ENCODE measurements around the gene GLOD5.

Gene GLOD5

GRCh38 chrX:48769230-48769629 lies 7.7 kb downstream of the GLOD5 start:
- DNase-seq, result no peak

DNA sequence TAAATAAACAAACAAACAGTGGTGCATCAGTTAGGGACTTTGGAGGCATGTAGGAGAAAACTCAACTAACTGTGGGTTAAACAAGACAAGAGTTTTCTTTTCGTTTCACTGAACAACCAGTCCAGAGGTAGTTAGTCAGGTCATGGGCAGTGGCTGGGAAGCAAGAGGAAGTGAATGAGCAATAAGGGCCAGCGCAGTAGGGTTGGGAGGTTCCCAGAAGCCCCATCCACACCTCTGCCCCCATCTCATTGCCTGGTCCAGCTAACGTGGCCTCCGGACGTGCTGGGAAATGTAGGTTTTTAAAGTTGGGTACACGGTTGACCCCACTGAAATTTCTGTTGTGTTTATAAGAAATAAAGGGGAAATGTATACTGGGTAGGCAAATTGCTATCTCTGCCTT lies 8.7 kb downstream of the GLOD5 start:
- no peak for DNase-seq

DNA sequence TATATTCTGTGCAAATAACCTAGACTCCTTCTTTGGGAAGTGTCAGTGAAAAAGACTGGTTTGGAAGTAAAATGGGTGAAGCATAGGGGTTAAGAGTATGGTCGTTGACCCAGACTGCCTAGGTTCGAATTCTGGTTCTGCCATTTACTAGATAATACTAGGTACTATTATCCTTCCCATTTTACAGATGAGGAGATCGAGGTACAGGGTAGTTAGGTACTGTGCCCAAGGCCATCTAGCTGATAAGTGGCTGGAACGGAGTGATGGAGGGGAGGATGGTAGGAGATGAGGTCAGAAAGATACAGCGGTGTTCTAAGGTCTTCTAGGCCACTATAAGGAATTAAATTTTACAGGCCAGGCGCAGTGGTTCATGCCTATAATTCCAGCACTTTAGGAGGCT lies 11.1 kb downstream of the GLOD5 start:
- no peak for DNase-seq

- no peak for DNase-seq
Measured at GRCh38 chrX:48776818-48777439, 15.4 kb downstream of the GLOD5 start.

DNA sequence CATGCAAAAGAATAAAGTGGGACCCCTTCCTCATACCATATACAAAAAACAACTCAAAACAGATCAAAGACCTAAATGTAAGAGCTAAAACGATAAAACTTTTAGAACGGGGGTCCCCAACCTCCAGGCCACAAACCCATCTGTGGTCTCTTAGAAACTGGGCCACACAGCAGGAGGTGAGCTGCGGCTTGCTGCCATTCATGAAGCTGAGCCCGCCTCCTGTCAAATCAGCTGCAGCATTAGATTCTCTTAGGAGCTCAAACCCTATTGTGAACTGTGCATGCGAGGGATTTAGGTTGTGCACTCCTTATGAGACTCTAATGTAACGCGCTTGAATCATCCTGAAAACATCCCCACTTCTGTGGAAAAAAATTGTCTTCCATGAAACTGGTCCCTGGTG lies 17.9 kb downstream of the GLOD5 start:
- no peak for DNase-seq

DNA sequence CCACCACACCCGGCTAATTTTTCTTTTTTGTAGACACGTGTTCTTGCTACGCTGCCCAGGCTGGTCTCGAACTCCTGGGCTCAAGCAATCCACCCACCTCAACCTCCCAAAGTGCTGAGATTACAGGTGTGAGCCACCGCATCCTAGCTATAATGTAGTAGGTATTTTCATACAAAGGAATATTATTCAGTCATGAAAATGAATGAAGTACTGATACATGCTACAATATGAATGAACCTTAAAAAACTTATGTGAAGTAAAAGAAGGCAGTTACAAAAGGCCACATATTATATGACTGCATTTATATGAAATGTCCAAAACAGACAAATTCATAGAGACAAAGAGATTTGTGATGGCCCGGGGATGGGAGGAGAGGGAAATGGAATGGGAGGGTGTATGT lies 20.2 kb downstream of the GLOD5 start:
- DNase-seq, result no peak

GRCh38 chrX:48782216-48782615 lies 20.7 kb downstream of the GLOD5 start:
- DNase-seq, result no peak

DNA sequence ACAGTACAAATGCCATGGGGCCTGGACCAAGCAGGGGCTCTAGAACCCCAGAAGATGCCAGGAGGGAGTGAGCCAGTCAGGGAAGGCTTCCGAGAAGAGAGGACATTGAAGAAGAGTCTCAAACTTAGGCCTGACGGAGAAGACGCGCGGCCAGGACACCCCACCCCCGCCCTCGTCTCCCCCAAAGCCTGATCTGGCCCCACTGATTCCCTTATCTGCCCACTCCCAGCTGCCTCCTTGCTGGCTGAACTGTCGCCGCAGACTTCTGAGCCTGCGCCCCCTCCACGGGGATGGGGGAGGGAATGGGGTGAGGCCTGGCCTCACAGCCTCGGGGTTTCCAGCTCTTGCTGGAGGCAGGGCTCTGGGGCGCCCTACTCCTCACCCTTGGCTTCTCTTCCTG lies 21.2 kb downstream of the GLOD5 start:
- no peak for DNase-seq

DNA sequence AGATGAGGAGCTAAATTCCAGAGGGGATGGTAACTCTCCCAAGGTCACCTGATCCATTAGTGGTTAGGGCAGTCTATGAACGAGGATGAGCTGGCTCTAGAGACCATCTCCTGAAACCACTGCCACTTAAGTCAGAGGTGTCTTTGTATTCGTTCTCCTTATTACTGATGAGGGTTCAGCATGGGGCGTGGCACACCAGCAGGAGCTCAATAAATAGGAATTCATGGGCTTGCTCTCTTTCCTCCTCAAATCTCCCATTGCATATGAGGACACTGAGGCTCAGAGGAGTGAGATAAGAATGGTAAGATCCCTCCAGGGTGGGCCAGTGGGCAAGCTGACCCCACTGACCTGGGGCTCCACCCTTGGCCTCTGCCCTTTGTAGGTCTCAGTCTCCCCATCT lies 23.2 kb downstream of the GLOD5 start:
- no peak for DNase-seq

GRCh38 chrX:48785186-48785539 lies 23.6 kb downstream of the GLOD5 start:
- no peak for DNase-seq

DNA sequence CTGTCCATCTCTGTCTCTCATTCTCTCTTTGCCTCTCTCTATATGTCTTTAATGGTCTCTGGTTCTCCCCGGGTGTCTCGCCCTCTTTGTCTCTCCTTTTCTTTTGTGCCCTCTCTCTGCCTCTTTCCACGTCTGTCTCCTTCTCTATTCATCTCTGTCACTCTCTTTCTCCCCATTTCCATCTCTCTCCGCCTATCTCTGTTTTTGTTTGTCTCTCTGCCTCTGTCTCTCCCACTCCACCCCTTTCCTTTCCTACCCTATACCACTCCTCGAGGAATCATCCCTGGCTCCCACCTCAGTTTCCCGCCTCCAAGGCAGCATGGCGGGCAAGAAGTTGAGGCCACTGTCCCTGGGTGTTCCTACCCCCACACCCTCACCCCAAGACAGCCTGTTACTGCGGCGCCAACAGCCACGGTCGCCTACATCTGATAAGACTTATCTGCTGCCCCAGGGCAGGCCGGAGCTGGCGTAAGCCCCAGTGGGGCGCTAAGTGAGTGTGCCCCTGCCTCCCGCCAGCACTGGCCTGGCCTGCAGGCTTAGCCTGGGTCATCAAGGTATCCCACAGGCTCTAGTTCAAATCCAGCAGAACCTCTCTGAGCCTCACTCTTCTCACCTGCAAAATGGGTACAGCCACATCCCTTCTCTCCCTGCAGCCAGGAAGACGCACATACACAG lies 24.1 kb downstream of the GLOD5 start:
- DNase-seq, result no peak

GRCh38 chrX:48786341-48786800 lies 24.8 kb downstream of the GLOD5 start, which contains the start of gene GATA1:
Gene GATA1, plus strand, starts transcription at chrX:48786590. Its CDS starts 4,520 bp downstream, at chrX:48791110.
- DNase-seq, result no peak

DNA sequence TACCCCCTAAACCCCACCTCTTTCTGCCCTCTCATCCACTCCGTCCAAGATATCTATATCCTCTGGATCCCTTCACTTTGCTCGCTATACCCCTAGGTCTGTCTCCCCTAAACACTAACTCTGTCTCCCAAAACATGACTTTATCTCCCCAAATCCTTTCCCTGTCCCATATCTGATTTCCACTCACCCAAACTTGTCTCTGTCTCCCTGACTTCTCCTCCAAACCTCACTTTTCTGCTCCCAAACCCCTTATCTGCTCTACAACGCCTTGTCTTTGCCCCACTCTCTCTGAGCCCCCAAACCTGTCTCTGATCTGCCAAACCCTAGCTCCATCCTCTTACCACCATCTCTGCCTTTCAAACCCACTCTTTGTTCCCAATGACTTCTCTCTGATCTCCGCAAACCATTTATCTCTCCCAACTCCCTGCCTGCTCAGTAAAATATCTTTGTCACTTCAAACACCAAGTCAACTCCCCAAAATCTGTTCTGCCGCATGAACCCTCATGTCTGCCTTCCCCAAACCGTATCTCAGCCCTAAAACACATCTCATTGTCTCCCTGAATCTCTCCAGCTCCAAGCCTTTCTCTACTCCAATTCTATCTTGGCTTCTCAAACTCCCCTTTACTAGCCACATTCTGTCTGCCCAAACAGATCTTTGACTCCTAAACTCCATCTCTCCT lies 25.4 kb downstream of the GLOD5 start:
- no peak for DNase-seq

DNA sequence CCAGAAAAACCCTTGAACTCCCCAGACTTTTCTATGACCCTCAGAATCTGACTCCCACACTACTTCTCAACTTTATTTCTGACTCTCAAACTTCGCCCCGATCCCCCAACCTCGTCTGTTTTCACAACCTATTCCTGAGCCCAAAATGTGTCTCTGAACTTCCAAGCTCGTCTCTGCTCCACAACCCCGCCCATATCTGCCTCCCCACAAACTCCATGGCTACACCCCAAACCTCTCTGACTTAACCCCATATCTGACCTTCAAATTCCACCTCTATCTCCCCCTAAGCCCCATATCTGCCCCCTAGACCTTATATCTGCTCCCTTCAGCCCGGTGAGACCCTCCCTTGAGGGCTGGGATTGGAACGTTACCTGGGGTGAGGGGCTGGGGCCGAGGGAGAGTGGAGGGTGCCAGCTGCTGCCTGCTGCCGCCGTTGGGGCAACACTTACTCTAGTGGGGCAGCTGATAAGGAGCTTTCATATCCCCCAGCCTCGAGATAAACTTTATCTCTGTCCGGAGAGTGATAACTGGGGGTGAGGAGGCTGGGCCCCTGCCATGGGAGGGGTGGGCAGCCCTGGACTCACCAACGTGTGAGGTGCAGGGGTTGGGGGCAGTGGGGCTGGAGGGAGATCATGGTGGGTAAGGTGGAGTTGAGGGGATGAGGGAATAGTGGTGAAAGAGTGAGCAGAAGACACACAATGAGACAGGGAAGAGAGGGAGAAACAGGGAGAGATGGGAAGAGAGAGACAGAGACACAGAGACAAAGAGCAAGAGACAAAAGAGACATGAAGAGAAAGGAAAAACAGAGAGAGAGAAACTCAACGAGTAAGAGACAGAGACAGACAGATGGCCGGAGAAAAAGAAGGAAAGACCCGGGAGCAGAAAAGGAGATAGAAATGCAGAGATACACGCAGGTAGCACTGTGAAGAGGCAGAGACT lies 26.2 kb downstream of the GLOD5 start:
- no peak for DNase-seq

DNA sequence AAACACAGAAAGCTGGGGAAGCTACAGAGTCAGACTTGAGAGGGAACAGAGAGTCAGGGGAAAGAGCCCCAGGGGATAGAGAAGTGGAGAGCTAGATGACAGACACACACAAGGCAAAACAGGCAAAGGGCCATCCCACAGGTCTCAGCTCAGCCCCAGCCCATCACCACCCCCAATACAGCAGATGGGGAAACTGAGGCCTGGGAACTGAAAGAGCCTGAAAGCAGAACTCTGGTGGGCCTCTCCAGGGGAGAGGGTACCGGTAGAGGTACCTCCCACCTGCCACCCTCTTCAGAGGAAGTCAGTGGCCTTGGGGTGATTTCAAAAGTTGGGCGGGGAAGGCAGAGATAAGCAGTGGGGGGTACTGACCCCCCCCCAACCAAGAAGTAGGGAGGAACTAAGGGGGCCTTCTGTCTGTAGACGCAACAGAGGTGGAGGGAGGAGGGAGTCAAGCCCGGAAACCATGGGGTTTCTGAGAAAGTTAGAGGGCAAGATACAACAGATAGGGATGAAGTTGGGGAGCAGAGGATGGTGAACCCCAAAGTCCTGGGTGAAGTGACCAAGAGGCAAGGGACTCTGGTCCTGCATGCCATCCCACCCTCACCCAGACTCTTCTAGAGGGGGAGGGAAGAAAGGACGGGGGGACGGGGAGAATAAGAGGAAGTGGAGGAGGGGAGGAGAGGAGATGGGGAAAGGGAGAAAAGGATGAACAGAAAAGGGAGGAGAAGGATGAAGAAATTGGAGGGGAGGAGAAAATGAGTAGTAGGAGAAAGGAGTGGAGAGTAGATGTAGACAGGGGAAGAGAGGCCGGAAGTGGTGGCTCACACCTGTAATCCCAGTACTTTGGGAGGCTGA lies 28.0 kb downstream of the GLOD5 start:
- DNase-seq, result no peak

GRCh38 chrX:48790477-48790876 lies 28.9 kb downstream of the GLOD5 start:
- DNase-seq, result no peak

DNA sequence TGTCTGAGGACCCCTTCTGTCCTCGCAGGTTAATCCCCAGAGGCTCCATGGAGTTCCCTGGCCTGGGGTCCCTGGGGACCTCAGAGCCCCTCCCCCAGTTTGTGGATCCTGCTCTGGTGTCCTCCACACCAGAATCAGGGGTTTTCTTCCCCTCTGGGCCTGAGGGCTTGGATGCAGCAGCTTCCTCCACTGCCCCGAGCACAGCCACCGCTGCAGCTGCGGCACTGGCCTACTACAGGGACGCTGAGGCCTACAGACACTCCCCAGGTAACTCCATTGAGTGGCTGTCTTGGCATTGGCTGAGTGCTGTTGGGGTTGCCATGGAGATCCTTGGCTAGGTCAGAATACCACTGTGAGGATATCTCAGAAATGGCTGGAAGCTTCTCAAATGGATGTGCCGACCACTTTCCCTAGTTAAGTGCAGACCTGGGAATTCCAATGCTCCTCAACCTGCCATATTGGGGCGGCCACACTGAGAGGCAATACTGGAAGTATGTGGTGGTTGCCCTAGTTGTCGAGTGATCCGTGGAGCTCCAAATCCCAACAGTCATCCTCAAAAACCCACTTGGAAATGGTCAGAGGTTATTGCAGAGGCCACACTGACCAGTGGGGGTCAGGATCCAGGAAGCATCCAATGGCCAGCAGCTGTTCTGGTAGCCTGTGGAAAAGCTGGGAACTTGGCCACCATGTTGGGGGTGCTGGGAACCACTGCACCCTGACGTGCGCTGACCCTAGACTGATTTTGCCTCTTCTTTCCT lies 29.7 kb downstream of the GLOD5 start:
- no peak for DNase-seq

DNA sequence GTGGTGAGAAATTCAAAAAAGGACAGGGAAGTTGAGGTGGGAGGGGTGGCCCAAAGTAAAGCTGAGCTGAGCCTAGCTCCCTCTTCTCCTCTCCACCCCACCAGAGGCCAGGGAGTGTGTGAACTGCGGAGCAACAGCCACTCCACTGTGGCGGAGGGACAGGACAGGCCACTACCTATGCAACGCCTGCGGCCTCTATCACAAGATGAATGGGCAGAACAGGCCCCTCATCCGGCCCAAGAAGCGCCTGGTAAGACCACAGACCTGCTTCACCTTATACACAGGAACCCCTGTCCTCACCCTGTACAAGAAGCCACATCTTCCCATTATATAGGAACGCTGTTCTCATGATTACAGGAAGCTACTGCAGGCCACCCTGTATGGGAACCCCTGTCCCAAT lies 30.7 kb downstream of the GLOD5 start:
- no peak for DNase-seq

DNA sequence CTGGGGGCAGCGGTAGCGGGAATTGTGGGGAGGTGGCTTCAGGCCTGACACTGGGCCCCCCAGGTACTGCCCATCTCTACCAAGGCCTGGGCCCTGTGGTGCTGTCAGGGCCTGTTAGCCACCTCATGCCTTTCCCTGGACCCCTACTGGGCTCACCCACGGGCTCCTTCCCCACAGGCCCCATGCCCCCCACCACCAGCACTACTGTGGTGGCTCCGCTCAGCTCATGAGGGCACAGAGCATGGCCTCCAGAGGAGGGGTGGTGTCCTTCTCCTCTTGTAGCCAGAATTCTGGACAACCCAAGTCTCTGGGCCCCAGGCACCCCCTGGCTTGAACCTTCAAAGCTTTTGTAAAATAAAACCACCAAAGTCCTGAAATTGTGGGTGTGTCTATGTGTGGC lies 32.4 kb downstream of the GLOD5 start:
- DNase-seq, result no peak

GRCh38 chrX:48794340-48794910 lies 32.9 kb downstream of the GLOD5 start:
- DNase-seq, result no peak

- no peak for DNase-seq
Measured at GRCh38 chrX:48794911-48795515, 33.5 kb downstream of the GLOD5 start.

Measured in DMS 273 treated with DMSO at 0.1 percent for 48 hours (cell line).